IPS-20b (cell line): Measurements from ENCODE around the gene APOL2.
"Not testable (repeated sequence)": the region's sequence is repeated elsewhere in the genome, so short reads cannot be mapped to it uniquely, and the experiment has no call there.

Source experiments
- H3K27ac ChIP-seq: one replicate; pipeline ENCODE4 v1.5.1; 2013; ENCODE audit warnings: low read length
- H3K27me3 ChIP-seq: 2 replicates; pipeline ENCODE4 v1.6.1; 2013; ENCODE audit warnings: mild to moderate bottlenecking, low read length, inconsistent platforms; ENCODE audit not compliant: insufficient read depth
- H3K36me3 ChIP-seq: 2 replicates; pipeline ENCODE4 v1.6.1; 2013; ENCODE audit warnings: low read depth, mild to moderate bottlenecking, inconsistent platforms, low read length, moderate library complexity; ENCODE audit not compliant: insufficient read depth
- H3K4me1 ChIP-seq: 2 replicates; pipeline ENCODE4 v1.6.1; 2013; ENCODE audit warnings: mild to moderate bottlenecking, control low read depth, inconsistent platforms, low read length, moderate library complexity; ENCODE audit not compliant: insufficient read depth
- H3K4me3 ChIP-seq: 2 replicates; pipeline ENCODE4 v1.5.1; 2013; ENCODE audit warnings: mild to moderate bottlenecking, low read length, inconsistent platforms
- H3K9ac ChIP-seq: 2 replicates; pipeline ENCODE4 v1.6.1; 2013; ENCODE audit warnings: low read depth, mild to moderate bottlenecking, inconsistent platforms, low read length, moderate library complexity
- H3K9me3 ChIP-seq: 2 replicates; pipeline ENCODE4 v1.6.1; 2013; ENCODE audit warnings: mild to moderate bottlenecking, low read depth, low read length, inconsistent platforms; ENCODE audit not compliant: insufficient read depth

The APOL2 gene

DNA sequence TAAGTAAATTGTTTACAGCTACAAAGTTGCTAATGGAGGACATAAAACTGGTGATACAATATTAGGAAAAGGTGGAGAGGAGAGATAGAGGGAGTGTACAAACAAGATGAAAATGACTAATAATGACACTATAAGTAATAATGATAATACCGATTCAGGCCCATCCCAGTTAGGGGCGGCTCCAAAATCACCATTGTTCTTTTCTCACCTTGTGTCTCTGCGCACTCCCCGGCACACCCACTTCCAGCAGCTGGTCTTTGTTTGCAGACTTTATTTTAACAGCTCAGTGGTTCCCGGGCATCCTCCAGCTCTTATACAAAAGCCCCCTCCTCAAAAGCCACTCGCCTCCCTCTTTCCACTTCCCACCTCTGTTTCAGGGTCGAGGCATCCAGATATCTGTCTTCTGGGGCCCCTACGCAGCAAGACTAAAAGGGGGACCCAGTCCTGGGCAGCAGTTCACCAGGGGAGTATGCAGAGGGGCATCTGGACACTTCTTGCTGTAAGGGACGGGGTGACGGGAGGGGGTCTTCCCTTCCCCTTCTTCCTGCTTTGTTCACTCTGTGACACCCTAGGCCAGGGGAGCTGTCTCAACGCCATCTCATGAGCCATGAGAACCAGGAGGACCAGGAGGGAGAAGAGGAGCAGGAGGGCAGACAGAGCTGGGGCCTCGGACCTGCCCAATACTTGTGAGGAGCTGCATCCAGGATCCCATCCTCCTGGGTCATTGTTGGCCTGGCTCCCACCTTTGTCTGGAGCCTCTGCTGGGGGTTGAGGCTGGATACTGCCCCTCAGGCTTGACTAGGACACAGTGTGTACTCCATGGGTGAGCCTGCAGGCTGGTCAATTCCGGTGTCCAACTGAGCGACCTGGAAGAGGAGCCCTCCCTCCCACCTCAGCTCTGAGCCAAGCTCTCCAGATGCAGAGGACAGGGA is 2.7 kb downstream of the APOL2 start:
- Histone ChIP-seq H3K9me3 (no peaks in the 10 kb centered on the region), H3K4me3 (no peak overlapping the region), H3K27ac (no peak overlapping the region), H3K9ac (no peak overlapping the region), H3K27me3 (no peaks in the 10 kb centered on the region), H3K4me1 (peaks cover 4% of the 10 kb centered on the region; the same call in 1 of the 2 replicates), H3K36me3 (no peaks in the 10 kb centered on the region)

DNA sequence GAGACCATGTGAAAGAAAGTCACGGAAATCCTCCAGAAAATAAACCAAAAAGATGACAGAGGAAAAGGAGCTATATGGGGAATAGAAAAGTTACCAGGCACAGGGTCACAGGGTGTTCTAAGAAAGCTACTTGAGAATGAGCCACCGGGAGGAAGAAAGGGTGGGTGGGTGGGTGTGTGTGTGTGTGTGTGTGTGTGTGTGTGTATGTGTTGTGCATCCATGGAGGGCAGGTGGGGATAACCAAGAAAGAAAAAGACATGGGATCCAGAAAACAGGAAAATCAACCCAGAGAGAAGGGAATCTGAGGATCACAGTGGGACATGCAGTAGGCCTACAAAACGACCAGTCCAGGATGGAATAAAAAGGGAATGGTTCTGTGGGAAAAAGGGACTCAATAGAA is 3.7 kb downstream of the APOL2 start:
- peaks cover 2% of the 10 kb centered on the region for H3K36me3 ChIP-seq
- no peak overlapping the region for H3K9ac ChIP-seq
- no peaks in the 10 kb centered on the region for H3K9me3 ChIP-seq
- no peak overlapping the region for H3K27ac ChIP-seq
- H3K27me3 ChIP-seq = no peaks in the 10 kb centered on the region
- H3K4me3 ChIP-seq = no peak overlapping the region
- peaks cover 4% of the 10 kb centered on the region; the same call in 1 of the 2 replicates for H3K4me1 ChIP-seq

DNA sequence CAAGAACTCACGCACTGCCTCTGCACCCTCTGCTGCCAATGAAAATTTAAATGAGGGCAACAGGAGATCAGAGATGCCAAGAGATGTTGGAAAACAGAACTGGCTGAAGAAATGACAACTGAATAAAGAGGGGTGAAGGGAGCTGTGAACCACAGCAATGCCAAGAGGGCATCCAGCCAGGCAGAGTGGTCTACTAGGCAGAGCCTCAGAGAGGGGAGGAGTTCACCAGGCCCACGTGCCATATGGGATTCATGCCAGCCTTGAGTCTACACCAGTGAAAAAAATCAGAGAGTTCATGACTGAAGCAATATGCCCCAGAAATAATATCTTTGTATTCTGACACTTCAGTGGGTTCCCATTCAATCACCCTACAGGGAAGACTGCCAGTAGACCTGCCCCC is 4.4 kb downstream of the APOL2 start:
- H3K27ac ChIP-seq = no peak overlapping the region
- H3K36me3 ChIP-seq = peaks cover 4% of the 10 kb centered on the region
- no peak overlapping the region for H3K9ac ChIP-seq
- H3K27me3 ChIP-seq = no peaks in the 10 kb centered on the region
- no peaks in the 10 kb centered on the region for H3K9me3 ChIP-seq
- peaks cover 3% of the 10 kb centered on the region; the same call in 1 of the 2 replicates for H3K4me1 ChIP-seq
- H3K4me3 ChIP-seq = no peak overlapping the region

DNA sequence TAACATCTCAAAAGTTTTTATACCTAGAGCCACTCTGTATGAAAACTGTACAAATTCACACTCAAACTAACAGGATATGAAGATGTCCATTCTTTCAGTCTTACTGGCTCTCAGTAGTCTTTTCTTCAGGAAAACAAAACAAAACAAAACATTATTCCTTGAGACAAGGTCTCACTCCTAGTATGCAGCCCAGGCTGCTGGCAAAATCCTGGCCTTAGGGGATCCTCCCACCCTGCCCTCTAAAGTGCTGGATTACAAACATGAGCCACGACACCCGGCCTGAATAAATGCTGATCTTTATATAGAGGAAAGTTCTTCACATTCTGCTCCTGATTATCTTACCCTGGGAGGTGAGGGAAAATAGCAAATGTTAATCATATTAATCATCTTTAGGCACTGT is 5.1 kb downstream of the APOL2 start:
- H3K27me3 ChIP-seq = no peaks in the 10 kb centered on the region
- H3K9me3 ChIP-seq = no peaks in the 10 kb centered on the region
- H3K9ac ChIP-seq = no peak overlapping the region
- no peak overlapping the region for H3K27ac ChIP-seq
- H3K4me3 ChIP-seq = no peak overlapping the region
- no peaks in the 10 kb centered on the region for H3K4me1 ChIP-seq
- H3K36me3 ChIP-seq = peaks cover 4% of the 10 kb centered on the region

DNA sequence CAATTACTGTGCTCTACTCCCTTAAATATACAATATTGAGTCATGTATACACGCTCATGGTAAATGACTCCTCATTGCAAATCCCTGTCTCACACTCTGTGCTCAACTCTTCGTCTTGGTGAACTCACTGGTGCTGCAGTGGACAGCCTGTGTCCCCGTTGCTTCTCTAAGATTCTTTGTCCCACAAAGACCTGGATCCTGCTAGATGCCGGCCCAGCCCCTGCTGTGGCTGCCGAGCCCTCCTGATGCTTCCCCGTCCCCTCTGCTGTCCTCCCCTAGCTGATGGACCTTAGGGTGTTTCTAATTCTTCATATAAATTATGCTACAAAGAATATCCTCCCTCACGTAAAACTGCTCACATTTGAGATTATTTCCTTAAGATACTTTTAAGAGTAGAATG is 5.5 kb downstream of the APOL2 start:
- H3K9me3 ChIP-seq = no peaks in the 10 kb centered on the region
- H3K27me3 ChIP-seq = no peaks in the 10 kb centered on the region
- no peak overlapping the region for H3K4me3 ChIP-seq
- no peak overlapping the region for H3K9ac ChIP-seq
- peaks cover 4% of the 10 kb centered on the region for H3K36me3 ChIP-seq
- no peak overlapping the region for H3K27ac ChIP-seq
- H3K4me1 ChIP-seq = no peaks in the 10 kb centered on the region

DNA sequence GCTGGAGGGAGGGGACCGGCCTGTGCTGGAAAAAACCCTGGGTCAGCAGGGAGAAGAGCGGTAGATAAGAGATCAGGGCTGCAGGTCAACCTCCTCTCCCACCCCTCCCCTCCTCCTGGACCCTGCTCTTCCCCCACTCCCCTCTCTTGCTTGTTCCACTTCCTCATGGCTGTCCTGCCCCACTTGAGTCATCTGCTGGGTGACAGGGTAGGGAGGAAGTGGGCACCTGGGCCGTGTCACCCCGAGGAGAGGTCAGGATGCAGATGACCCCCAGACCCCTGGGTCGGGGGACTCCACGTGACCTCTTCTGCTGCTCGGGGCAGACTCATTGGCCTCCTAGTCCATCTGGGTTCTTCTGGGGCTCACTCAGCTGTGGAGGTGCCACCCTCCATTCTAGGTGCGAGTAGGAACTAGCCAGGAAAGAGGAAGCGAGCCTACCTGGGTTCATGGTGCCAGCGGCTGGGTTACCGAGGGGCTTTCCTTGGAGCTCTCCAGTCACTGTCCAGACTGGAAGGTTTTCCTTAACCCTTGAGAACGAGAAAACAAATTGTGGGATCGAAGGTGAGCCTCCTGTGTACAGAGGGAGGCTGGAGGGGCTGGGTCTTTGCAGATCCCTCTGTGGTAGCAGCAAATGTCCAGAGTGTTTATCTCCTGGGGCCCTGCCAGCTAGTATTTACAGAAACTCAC is 6.5 kb downstream of the APOL2 start:
- no peaks in the 10 kb centered on the region for H3K4me1 ChIP-seq
- H3K27ac ChIP-seq = no peak overlapping the region
- H3K9ac ChIP-seq = no peak overlapping the region
- peaks cover 9% of the 10 kb centered on the region for H3K36me3 ChIP-seq
- H3K27me3 ChIP-seq = no peaks in the 10 kb centered on the region
- no peaks in the 10 kb centered on the region for H3K9me3 ChIP-seq
- H3K4me3 ChIP-seq = no peak overlapping the region

DNA sequence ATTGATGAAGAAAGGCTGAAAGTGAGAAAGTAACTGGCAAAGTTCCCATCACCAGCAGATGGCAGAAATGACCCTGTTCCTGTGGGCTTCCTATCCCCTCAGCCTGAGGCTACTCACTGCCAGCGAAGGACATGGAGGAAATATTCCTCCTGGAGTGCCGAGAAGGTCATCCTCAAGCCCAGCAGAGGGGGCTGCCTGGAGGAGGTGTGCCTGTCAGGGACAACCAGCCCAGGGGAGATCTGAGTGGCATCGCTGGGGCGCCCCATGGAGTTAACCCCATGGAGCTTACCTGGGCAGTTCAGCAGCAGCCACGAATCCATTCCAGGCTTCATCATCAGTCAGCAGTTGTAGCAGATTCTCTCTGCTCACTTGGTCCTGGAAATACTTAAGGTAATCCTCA is 8.3 kb downstream of the APOL2 start:
- H3K36me3 ChIP-seq = peaks cover 15% of the 10 kb centered on the region
- not testable (repeated sequence) for H3K9me3 ChIP-seq, H3K4me3 ChIP-seq, H3K4me1 ChIP-seq, H3K27ac ChIP-seq, H3K9ac ChIP-seq, H3K27me3 ChIP-seq

DNA sequence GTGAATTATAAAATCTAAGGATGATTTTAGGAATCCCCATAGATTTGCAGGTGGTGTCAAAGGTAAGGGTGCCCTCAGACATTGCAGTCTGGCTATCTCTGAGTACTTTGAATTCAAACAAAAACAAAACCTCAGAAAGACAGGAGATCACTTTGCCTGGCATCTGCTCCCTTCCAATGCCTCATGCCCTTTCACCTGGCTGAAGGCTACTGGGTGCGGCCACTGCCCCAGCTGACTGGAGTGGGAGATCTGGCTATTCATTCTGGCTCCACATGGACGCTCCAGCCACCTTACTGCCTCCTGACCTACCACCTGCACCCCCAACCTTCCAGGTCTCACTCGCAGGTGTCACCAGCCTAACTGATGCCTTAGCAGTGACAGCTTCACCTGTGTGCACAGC is 9.7 kb downstream of the APOL2 start:
- not testable (repeated sequence) for H3K9me3 ChIP-seq, H3K4me1 ChIP-seq, H3K9ac ChIP-seq, H3K4me3 ChIP-seq, H3K27me3 ChIP-seq, H3K27ac ChIP-seq
- H3K36me3 ChIP-seq = peaks cover 15% of the 10 kb centered on the region

DNA sequence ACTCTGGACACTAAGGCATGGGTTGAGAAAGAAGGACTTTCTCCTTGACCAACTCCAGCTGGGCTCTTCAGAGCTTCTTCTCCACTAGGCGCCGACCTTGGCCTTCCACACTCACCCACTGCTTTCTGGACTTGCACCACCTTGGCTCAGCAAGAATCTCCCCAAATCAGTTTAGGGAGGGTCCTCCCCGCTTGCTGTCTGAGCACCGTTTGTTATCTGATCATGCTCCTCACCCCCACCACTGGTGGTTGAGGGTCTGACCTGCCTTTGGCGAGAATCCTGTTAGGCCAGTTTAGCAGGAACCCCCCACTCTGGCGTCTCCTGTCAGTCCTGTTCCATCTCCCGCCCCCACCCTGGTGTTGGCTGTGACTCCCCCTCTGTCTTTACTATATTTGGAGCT is 10.4 kb downstream of the APOL2 start:
- Histone ChIP-seq H3K9ac (no peak overlapping the region), H3K4me3 (no peak overlapping the region), H3K9me3 (no peaks in the 10 kb centered on the region), H3K27ac (no peak overlapping the region), H3K4me1 (no peaks in the 10 kb centered on the region), H3K36me3 (peaks cover 15% of the 10 kb centered on the region), H3K27me3 (no peaks in the 10 kb centered on the region)

DNA sequence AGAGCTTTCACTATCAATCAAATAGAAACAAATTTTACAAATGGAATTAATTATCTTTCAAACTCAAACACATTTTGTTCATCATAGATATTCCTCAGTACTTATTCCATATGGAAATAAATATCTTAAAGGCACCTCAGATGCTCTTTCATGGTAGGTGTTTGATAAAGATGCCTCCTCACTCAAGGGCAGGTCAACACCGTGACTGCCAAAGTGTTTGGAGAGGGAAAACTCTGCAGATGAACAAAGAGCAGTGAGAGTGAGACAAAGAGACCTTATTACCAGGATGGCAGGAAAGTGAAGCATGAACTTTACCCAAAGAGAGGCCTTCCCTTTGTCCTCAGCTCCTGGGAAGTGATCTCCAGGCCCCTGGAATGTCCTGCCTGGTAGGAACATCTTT is 11.0 kb downstream of the APOL2 start:
- not testable (repeated sequence) for H3K27me3 ChIP-seq, H3K4me1 ChIP-seq, H3K27ac ChIP-seq, H3K9me3 ChIP-seq, H3K9ac ChIP-seq, H3K4me3 ChIP-seq
- H3K36me3 ChIP-seq = peaks cover 15% of the 10 kb centered on the region

DNA sequence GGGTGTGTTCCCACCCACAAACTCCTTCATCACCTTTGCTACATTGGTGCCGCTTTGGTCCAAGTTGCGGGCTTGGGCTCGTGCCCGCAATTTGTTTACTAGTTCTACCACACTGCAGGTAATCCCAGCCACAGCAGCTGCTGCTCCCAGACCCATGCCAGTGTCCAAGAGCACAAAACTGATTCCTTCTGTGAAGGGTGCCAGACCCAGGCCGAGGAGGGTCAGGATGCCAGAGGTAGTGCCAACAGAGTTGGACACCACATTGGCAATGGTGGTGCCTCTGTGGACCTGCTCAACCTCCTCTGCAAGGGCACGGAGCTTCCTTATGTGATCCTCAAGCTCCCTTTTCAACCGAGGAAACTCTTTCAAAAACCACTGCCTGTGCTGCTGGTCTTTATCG is 11.5 kb downstream of the APOL2 start:
- no peaks in the 10 kb centered on the region for H3K27me3 ChIP-seq
- no peaks in the 10 kb centered on the region for H3K4me1 ChIP-seq
- H3K9ac ChIP-seq = no peak overlapping the region
- H3K27ac ChIP-seq = no peak overlapping the region
- H3K4me3 ChIP-seq = no peak overlapping the region
- H3K36me3 ChIP-seq = peaks cover 15% of the 10 kb centered on the region
- no peaks in the 10 kb centered on the region for H3K9me3 ChIP-seq

DNA sequence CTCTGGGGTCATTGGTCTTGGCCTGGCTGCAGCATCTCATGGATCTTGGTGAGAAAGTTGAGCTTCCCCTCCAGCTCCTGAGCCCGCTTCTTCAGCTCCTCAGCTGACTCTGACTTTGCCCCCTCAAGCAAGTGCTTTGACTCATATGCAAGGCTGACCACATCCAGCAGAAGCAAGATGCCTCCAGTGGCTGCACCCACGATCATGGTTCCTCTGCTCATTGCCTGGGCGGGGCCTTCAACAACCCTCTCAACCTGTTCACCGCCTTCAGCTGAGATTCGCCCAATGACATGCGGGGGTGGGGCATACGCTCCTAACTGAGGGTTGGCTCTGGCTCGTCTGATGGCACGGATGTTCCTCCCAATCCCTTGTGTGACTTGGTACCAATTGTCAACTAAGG is 11.9 kb downstream of the APOL2 start:
- H3K4me3 ChIP-seq = no peak overlapping the region
- H3K36me3 ChIP-seq = peaks cover 15% of the 10 kb centered on the region
- no peaks in the 10 kb centered on the region for H3K4me1 ChIP-seq
- H3K27ac ChIP-seq = no peak overlapping the region
- H3K9ac ChIP-seq = no peak overlapping the region
- no peaks in the 10 kb centered on the region for H3K9me3 ChIP-seq
- H3K27me3 ChIP-seq = no peaks in the 10 kb centered on the region
